HL-60 (cell line): Measurements from ENCODE around the gene OXER1.
A peak's percentile ranks its signal among the peaks of the same experiment; 100 is the strongest.

Experiments
- DNase-seq, 2 experiments: peaks; one replicate each; pipeline ENCODE4 v3.0.0-alpha.2; 2010 to 2020; ENCODE audit warnings: low read depth in 1 of 2, low spot score in 1 of 2
- H3K27ac ChIP-seq: fragments of 250-450 bp; sonication (Bioruptor Pico); replicated peaks from 2 replicates; pipeline ENCODE4 v1.5.1; 2020; ENCODE audit warnings: mild to moderate bottlenecking, moderate library complexity
- H3K27me3 ChIP-seq: fragments of 250-450 bp; sonication (Bioruptor Pico); 2 replicates; pipeline ENCODE4 v1.5.1; 2021; ENCODE audit warnings: mild to moderate bottlenecking, moderate library complexity; ENCODE audit not compliant: insufficient read depth, poor library complexity, severe bottlenecking
- H3K4me3 ChIP-seq: replicated peaks from 2 replicates; pipeline ENCODE4 v1.5.1; 2011; ENCODE audit warnings: mild to moderate bottlenecking, control low read depth, low read length; ENCODE audit not compliant: insufficient read depth
- GABPA ChIP-seq: IDR thresholded peaks from 2 replicates; pipeline ENCODE4 v1.6.1; 2012; ENCODE audit warnings: low read depth
- POLR2AphosphoS5 ChIP-seq: IDR thresholded peaks from 2 replicates; pipeline ENCODE4 v1.6.1; 2012; ENCODE audit warnings: low read depth
- SPI1 ChIP-seq: IDR thresholded peaks from 2 replicates; pipeline ENCODE4 v1.6.1; 2012; ENCODE audit warnings: low read depth, mild to moderate bottlenecking, borderline replicate concordance
- TF ChIP-seq, protein P1 (sequence below): IDR thresholded peaks from 2 replicates; pipeline ENCODE4 v1.6.1; 2012; ENCODE audit warnings: low read depth; ENCODE audit not compliant: insufficient replicate concordance
- TF ChIP-seq, protein P2 (sequence below): IDR thresholded peaks from one replicate; pipeline ENCODE4 v1.5.1; 2011; ENCODE audit warnings: low read length, control low read depth, inconsistent platforms; ENCODE audit not compliant: insufficient read depth

OXER1 gene

GRCh38 chr2:42806786-42807185 lies 42.9 kb upstream of the OXER1 start:
- H3K27ac ChIP-seq: no peak overlapping the region
- TF ChIP-seq, protein P1, sequence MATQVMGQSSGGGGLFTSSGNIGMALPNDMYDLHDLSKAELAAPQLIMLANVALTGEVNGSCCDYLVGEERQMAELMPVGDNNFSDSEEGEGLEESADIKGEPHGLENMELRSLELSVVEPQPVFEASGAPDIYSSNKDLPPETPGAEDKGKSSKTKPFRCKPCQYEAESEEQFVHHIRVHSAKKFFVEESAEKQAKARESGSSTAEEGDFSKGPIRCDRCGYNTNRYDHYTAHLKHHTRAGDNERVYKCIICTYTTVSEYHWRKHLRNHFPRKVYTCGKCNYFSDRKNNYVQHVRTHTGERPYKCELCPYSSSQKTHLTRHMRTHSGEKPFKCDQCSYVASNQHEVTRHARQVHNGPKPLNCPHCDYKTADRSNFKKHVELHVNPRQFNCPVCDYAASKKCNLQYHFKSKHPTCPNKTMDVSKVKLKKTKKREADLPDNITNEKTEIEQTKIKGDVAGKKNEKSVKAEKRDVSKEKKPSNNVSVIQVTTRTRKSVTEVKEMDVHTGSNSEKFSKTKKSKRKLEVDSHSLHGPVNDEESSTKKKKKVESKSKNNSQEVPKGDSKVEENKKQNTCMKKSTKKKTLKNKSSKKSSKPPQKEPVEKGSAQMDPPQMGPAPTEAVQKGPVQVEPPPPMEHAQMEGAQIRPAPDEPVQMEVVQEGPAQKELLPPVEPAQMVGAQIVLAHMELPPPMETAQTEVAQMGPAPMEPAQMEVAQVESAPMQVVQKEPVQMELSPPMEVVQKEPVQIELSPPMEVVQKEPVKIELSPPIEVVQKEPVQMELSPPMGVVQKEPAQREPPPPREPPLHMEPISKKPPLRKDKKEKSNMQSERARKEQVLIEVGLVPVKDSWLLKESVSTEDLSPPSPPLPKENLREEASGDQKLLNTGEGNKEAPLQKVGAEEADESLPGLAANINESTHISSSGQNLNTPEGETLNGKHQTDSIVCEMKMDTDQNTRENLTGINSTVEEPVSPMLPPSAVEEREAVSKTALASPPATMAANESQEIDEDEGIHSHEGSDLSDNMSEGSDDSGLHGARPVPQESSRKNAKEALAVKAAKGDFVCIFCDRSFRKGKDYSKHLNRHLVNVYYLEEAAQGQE: no peak
- TF ChIP-seq SPI1: no peak
- no peak for TF ChIP-seq POLR2AphosphoS5
- TF ChIP-seq GABPA: no peak
- TF ChIP-seq, protein P2, sequence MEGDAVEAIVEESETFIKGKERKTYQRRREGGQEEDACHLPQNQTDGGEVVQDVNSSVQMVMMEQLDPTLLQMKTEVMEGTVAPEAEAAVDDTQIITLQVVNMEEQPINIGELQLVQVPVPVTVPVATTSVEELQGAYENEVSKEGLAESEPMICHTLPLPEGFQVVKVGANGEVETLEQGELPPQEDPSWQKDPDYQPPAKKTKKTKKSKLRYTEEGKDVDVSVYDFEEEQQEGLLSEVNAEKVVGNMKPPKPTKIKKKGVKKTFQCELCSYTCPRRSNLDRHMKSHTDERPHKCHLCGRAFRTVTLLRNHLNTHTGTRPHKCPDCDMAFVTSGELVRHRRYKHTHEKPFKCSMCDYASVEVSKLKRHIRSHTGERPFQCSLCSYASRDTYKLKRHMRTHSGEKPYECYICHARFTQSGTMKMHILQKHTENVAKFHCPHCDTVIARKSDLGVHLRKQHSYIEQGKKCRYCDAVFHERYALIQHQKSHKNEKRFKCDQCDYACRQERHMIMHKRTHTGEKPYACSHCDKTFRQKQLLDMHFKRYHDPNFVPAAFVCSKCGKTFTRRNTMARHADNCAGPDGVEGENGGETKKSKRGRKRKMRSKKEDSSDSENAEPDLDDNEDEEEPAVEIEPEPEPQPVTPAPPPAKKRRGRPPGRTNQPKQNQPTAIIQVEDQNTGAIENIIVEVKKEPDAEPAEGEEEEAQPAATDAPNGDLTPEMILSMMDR: no peak
- no peaks in the 10 kb centered on the region for H3K27me3 ChIP-seq
- no peak overlapping the region for H3K4me3 ChIP-seq
- DNase-seq: no peak

DNA sequence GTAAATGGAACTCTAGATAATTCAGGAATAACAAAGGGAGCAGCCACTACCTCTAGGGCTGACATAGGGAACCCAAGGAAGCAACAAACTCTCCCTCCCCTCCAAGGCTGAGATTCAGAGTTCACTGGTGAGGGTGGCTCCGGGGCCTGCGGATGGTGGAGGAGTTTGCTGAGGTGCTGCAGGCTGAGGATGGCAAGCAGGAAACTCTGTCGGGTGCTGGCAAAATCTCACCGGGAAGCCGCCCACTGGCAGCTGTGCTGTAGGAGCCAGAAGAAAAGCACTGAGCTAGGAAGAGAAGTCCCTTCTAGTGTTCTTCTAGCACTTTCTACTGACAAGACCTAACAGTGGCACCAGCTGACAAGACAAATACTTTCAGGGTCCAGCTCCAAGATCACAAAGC lies 41.0 kb upstream of the OXER1 start:
- DNase-seq: no peak
- no peaks in the 10 kb centered on the region for H3K27me3 ChIP-seq
- H3K27ac ChIP-seq: peak overlapping the region; percentile 57
- no peak overlapping the region for H3K4me3 ChIP-seq
- TF ChIP-seq SPI1 (no peak), POLR2AphosphoS5 (no peak), GABPA (no peak)
- TF ChIP-seq, protein P2: no peak
- TF ChIP-seq, protein P1: no peak

DNA sequence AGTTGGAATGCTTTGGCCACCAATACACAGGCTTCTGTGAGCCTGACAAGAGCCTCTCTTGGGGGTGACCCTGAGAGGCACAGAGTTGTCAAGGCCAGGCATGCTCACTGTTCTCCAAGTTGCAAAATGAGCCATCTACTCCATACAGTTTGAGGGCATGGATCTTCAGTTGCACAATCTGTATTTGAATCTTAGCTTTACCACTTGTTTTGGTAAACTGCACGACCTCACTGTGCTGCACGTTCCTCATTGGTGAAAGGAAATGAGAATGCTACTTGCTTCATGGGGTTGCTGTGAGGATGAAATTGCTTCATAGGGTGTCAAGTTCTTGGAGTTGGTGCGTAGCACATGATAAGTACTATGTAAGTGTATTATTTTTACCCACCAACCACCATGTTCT lies 40.4 kb upstream of the OXER1 start:
- 0 out of 2 replicates have a peak, but pooled peaks have one; percentile 31 for TF ChIP-seq POLR2AphosphoS5
- TF ChIP-seq, protein P1: no peak
- H3K4me3 ChIP-seq: no peak overlapping the region
- H3K27me3 ChIP-seq: no peaks in the 10 kb centered on the region
- peak; percentile 88 to 94 for DNase-seq
- peak overlapping the region; percentile 57 for H3K27ac ChIP-seq

GRCh38 chr2:42802150-42802549 lies 38.2 kb upstream of the OXER1 start:
- Histone ChIP-seq H3K4me3 (no peak overlapping the region), H3K27me3 (no peaks in the 10 kb centered on the region), H3K27ac (no peak overlapping the region)
- TF ChIP-seq, protein P1: no peak
- TF ChIP-seq POLR2AphosphoS5 (no peak), SPI1 (no peak), GABPA (no peak)
- TF ChIP-seq, protein P2: no peak
- DNase-seq: no peak
